GM12874 (cell line): Measurements from ENCODE around the gene GPR146.

Source experiments
- TF ChIP-seq, protein P1 (sequence below): IDR thresholded peaks from 2 replicates; pipeline ENCODE4 v1.5.1; 2011; ENCODE audit warnings: low read depth, mild to moderate bottlenecking, control low read depth, low read length, moderate library complexity; ENCODE audit not compliant: insufficient read depth

GPR146 gene

DNA sequence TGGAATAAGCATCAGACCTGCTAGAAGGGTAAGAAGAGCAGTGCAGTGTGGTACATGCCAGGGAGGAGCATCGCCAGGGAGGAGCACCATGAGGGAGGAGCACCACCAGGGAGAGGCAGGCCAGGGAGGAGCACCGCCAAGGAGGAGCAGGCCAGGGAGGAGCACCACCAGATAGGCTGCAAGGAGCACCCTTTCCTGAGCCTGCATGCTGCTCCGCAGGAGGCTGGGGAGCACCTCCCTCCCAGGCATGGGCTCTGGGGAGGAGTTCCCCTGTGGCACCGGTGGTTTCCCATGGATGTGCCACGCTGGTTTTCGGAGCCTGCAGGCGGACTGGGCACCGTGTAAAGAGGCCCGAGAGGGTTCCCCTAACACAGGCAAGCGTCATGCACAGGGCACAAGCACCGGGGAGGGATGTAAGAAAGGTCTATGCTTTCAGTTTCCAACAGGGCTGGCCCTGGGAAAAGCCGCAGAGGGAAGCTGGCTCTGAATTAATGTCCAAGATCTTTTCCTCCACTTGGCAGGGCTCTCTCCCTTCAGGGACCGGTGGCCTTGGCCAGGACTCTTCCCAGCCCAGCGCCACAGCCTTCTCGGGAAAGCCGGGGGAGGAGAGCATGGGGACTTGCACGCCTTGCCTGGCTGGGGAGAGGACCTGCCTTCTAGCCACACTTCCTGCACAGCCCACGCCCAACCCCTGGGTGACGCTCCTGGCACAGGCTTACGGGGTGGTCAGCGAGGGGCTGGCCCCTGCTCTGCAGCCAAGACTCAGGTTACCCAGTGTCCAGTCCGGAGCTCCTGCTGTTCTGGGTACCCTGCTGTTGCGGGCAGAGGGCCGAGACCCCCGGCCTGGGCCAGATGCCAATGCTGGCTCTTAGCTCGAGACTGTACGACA lies 32.1 kb downstream of the GPR146 start:
- TF ChIP-seq, protein P1, sequence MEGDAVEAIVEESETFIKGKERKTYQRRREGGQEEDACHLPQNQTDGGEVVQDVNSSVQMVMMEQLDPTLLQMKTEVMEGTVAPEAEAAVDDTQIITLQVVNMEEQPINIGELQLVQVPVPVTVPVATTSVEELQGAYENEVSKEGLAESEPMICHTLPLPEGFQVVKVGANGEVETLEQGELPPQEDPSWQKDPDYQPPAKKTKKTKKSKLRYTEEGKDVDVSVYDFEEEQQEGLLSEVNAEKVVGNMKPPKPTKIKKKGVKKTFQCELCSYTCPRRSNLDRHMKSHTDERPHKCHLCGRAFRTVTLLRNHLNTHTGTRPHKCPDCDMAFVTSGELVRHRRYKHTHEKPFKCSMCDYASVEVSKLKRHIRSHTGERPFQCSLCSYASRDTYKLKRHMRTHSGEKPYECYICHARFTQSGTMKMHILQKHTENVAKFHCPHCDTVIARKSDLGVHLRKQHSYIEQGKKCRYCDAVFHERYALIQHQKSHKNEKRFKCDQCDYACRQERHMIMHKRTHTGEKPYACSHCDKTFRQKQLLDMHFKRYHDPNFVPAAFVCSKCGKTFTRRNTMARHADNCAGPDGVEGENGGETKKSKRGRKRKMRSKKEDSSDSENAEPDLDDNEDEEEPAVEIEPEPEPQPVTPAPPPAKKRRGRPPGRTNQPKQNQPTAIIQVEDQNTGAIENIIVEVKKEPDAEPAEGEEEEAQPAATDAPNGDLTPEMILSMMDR = no peak

DNA sequence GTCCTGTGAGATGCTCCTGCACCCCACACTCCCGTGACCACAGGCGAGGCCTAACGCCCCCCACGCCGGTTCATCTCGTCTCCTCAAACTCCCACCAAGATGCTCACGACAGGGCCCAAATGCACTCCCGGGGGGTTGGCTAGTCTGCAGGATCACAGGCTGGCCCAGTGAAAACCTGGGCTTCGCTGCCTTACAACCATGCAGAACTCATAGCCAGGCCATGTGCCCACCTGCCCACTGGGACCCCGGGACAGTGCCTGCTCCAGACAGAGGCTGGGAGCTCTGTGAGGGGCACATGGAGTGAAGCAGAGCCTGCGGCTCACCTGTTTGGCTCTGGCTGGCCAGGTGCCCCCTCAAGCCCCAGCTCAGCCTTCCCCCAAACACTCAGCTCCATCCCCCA lies 34.2 kb downstream of the GPR146 start:
- TF ChIP-seq, protein P1 = no peak

DNA sequence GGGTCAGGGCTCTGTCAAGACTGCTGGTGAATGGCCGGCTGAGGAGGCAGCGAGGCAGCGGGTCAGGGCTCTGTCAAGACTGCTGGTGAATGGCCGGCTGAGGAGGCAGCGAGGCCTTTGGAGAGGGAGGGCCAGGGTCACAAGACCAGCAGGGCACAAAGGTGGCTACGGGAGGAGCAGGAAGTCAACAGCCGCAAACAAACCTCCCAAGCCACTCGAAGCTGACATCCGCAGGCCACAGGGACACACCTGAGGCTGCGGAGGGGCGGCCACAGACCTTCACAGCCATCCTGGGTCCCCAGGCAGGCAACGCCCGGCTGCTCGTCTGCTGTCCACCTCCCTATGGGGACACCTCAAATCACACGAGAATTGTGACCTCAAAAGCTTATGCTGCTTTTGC lies 34.6 kb downstream of the GPR146 start:
- TF ChIP-seq, protein P1 = no peak

DNA sequence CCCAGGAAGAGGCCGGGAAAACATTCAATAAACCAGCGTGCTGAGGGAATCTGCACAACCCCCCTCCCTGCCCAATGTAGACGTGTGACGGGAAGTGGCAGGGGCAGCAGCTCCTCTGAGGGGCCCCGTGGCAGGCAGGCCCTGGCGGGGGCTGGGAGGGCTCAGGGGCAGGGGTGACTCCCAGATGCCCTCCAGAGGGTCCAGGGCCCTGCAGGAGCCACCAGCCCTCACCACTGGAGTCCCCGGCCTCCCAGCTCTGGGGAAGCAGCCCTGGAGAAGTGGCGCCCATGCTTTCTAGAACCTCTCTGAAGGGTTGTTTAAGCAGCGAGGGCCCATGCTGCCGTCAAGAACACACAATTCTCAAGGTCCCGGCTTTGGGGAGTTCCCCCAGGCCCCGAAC lies 35.2 kb downstream of the GPR146 start:
- TF ChIP-seq, protein P1 = no peak

DNA sequence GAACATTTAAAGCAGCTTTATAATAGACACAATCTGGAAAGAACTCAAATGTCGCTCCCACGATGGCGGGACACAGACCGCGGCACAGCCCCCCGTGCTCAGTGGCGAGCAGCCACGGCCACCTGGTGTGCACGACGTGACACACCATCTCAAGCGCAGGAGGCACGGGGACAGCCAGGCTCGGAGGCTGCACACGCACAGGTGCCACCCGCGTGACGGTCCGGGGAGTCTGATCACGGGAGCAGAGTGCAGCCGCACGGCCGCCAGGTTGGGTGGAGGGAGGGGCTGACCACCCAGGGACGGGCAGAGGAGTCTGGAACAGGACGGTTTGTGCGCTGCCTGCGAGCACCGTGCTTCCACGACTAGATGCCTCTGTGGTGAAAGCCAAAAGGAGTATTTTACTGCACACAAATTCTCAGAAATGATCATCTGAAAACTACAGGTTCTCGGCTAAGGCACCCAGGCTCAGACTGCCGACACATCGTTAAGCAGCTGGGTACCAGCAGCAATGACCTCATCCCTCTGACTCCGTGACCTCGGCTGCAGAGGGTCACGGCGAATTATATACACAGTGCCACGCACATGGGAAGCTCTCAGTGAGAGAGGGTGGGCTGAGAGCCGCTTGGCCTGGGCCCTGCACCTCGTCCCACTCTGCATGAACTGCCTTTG lies 36.0 kb downstream of the GPR146 start:
- TF ChIP-seq, protein P1 = no peak

DNA sequence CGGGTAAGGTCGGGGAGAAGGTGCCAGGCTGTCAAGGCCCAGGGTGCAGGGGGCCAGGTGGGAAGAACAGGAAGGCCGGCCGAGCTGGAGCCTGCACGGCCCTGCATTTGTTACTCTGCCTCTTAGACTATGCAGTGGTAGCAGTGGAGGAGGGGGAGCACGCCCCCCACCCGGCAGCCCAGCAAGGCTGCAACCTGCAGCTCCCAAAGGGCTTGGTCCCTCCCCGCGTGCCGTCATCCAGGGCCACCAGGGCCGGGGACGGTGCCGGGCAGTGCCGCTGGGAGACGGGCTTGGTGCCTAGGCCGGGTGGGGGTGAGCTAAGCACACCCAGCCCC lies 36.5 kb downstream of the GPR146 start:
- TF ChIP-seq, protein P1 = no peak

DNA sequence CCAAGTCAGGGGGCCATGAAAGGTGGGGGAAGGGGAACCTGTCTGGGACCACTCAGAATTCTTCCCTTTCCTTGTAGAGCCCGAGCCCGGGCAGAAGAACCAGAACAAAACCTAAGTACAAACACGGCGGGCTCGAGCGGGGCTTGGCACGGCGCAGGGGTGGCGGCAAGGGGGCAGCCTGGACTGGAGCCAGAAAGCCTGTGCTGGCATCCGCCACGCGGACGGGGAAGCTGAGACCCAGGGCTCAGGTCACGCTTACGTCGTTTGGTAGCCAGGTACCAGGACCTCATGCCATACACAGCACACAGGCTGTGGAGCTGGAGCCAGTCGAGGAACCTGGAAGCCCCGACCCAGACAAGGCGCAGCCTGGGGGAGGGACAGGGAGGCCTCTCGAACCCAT lies 37.0 kb downstream of the GPR146 start:
- TF ChIP-seq, protein P1 = no peak
